ENCODE measurements around the gene TCF12. TPM values are rescaled to one million over a fixed set of nuclear protein-coding genes. Genes with fewer than 3 reads are reported as not detected.
A peak's percentile ranks its signal among the peaks of the same experiment; 100 is the strongest.
"Not testable (repeated sequence)": the region's sequence is repeated elsewhere in the genome, so short reads cannot be mapped to it uniquely, and the experiment has no call there.

The TCF12 gene
- total RNA-seq, 2 donors from 2014 or later, result 44.9 to 55.5 TPM

DNA sequence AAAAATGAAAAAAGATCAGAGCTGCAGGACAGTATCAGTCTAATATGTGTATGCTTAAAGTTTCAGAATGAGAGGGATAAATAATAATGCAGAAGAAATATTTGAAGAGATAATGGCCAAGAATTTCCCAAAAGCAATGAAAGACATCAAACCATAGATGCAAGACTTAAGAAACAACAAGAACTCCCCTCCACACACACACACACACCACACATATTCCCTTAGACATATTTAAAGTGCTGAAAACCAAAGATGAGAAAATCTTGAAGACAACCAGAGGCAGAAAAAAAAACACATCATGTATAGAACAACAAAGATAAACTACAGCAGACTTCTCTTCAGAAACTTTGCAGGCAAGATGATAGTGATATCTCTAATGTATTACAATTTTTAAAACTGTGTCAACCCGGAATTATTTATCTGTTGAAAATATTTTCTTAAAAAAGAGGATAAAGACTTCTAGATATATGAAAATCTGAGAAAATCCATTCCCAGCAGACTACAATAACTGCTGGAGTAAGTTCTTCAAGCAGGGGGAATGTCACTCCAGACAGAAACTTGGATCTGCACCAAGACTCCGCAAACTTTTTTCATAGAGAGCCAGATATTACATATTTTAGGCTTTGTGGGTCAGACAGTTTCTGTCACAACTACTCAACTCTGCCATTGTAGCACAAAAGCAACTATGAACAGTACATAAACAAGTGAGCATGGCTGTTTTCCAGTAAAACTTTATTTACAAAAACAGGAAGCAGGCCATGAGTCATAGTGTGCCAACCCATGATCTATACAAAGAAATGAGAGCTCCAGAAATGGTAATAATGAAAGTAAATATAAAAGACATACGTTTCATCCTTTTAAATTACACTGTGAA lies 234.5 kb downstream of the TCF12 start:
- H3K36me3 Mint-ChIP-seq, result peaks cover 45 to 56% of the 10 kb centered on the region in 2 donors
- H3K9me3 Mint-ChIP-seq, result peaks cover 16 to 27% of the 10 kb centered on the region in 2 donors
- no peak for DNase-seq (ENCODE audit: low spot score in 2 of 2)
- ATAC-seq, result peak; percentile 40 to 99
- H3K27ac Mint-ChIP-seq, result peak overlapping the region; percentile 29 to 95

DNA sequence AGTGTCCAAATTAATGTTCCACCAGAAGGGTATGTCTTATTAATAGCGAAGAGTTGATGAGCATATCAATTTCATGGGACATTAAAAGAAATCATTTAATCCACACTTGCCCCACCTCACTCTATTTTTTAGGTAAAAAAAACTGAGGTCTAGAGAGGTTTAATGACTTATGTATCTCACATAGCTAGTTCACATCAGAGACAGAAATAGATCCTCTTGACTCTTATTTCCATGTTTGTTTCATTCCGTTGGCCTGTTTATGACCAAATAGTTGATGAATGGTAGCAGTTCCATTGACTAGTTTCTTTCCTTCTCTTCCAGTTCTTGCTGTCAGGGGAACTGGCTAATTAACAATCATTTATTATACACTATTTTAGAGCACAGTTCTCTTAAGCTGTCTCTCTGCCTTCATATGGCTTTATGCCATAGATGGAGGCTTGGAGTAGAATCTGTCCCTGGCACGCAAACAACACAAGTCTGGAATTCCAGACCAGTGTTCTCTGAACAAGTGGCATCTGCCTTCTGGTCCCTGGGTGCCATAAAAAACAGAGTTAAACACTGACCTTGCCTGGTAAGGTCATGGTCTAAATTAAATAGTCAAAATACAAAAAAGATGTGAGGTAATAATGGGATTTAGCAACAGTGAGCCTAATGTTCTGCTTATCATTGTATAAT lies 237.9 kb downstream of the TCF12 start:
- H3K36me3 Mint-ChIP-seq, result peaks cover 22 to 32% of the 10 kb centered on the region in 2 donors
- H3K9me3 Mint-ChIP-seq, result peaks cover 9 to 19% of the 10 kb centered on the region in 2 donors
- DNase-seq (ENCODE audit: low spot score in 2 of 2) (no peak), ATAC-seq (no peak)
- no peak overlapping the region for H3K27ac Mint-ChIP-seq

DNA sequence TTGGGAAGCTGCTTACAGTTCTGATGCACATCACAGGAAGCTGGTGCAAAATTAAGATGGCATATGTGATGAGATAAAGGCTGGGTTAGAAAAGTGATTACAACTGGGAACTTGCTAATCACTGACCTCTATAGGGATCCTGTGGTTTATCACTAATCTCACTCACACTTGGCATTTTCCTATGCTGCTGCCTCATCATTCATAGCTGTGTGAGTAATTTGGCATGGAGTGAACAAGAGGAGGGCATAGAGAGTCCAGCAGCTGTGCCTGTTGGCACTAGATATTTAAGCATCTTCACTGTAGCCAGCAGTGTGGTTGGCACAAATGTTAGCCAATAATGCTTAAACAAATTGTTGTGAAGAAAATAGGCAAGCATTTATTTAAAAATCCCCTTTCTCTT lies 240.1 kb downstream of the TCF12 start:
- H3K9me3 Mint-ChIP-seq, result peaks cover 0 to 7% of the 10 kb centered on the region in 2 donors
- DNase-seq (ENCODE audit: low spot score in 2 of 2) (no peak), ATAC-seq (peak in 1 of 2 donors; percentile 40)
- peaks cover 1 to 9% of the 10 kb centered on the region in 2 donors for H3K36me3 Mint-ChIP-seq
- H3K27ac Mint-ChIP-seq, result no peak overlapping the region

DNA sequence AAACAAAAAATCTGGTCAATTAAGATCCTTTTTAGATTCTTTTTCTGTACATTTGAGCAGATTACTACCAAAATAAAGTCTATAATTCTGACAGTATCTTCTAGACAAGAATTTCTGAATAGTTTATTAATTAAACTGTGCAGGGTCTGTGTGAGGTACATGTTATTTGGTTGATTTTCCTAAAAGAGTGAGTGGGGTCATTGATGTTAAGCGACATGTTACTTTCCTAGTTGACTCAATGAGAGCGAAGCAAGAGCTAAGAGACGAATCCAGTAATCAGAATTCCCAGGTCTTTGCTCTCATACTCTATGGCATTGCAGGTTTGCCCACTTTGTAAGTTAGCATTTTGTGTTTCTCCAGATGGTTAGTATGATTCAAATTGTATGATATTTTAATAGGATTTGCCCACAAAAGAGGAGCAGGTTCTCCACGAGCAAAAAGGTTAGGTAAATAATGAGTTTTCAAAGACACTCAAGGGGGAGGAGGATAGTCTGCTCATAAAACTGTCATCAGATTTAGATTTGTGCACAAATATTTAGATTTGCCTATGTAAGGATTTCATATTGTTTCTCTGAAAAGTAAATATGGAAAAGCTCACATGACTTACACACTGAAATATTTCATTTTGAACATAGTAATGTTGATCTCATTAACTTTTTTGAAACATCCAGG lies 240.7 kb downstream of the TCF12 start:
- Mint-ChIP-seq H3K9me3 (peaks cover 0 to 4% of the 10 kb centered on the region in 2 donors), H3K27ac (no peak overlapping the region), H3K36me3 (peaks cover 0 to 4% of the 10 kb centered on the region in 2 donors)
- no peak for ATAC-seq
- no peak for DNase-seq (ENCODE audit: low spot score in 2 of 2)

DNA sequence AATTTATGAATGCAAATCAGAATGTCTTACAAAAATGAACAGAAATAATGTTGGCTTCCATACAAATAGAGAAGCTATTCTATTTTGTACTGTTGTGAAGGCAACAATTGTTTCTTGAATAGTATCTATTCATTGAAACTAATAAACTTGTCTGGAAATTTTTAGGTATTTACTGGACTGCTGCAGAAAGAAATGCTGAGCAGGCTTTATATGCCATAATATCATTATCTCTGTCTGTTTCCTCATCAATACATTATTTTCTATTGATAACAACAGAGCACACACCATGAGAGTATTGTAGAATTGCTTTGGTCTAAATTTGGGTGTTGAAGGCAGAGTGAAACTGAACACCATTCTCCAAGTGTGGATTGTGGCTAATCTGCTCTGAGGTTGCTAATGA lies 241.3 kb downstream of the TCF12 start:
- H3K27ac Mint-ChIP-seq, result no peak overlapping the region

DNA sequence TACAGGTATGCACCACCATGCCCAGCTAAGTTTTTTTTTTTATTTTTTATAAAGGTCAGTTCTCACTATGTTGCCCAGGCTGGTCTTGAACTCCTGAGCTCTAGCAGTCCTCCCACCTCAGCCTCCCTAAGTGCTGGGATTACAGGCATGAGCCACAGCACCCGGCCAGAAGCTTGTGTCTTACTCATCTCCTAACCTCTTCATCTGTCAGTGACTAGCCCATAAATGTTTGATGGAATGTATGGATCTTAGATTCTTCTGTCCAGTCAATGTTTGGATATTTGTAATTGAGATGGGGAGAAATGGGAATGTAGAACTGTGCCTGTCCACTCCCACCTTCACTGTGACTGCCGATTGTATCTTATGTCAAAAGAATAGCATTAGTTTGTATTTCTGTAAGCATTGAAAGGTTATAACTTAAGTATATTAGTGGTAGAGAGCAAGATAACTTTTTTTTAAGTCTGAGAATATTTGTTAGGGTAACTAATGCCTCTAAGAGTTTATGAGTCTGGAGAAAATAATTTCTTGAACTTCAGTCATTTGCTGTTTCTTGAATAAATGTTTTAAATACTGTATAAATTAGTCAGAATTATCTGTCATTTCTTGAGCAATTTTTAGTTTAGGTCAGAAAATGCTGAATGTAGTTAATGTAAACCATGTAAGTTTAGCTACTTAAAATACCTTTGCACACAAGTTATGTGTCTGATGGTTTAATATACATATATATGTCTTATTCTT lies 242.5 kb downstream of the TCF12 start:
- no peak for DNase-seq (ENCODE audit: low spot score in 2 of 2)
- H3K9me3 Mint-ChIP-seq, result no peaks in the 10 kb centered on the region
- no peak overlapping the region for H3K27ac Mint-ChIP-seq
- ATAC-seq, result no peak
- no peaks in the 10 kb centered on the region for H3K36me3 Mint-ChIP-seq

More for the DNA sequence above, 241.3 kb downstream of the TCF12 start:
- H3K36me3 Mint-ChIP-seq, result no peaks in the 10 kb centered on the region
- no peaks in the 10 kb centered on the region for H3K9me3 Mint-ChIP-seq
- ATAC-seq (no peak), DNase-seq (ENCODE audit: low spot score in 2 of 2) (no peak)

DNA sequence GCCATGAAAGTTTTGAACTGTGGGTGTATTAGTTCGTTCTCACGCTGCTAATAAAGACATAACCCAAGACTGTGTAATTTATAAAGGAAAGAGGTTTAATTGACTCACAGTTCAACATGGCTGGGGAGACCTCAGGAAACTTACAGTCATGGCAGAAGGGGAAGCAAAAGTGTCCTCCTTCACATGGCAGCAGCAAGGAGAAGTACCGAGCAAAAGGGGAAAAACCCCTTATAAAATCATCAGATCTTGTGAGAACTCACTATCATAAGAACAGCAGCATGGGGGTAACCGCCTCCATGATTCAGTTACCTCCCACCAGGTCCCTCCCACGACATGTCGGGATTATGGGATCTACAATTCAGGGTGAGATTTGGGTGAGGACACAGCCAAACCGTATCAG lies 245.8 kb downstream of the TCF12 start:
- not testable (repeated sequence) for ATAC-seq; H3K9me3 Mint-ChIP-seq; H3K27ac Mint-ChIP-seq; DNase-seq (ENCODE audit: low spot score in 2 of 2)
- H3K36me3 Mint-ChIP-seq, result peaks cover 6 to 16% of the 10 kb centered on the region in 2 donors

DNA sequence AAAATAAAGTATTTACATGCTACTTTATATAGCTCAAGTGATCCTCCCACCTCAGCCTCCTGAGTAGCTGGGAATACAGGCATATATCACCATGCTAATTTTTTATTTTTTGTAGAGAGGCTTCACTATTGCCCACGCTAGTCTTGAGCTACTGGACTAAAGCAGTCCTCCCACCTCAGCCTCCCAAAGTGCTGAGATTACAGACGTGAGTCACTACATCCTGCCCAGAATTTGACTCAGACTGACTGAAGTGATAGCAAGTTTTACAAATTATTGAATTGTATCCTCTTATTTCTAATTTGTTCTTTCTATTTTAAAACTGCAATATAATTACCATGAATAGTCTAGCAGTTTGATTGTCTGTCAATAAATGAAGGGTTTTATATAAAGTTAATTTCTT lies 247.5 kb downstream of the TCF12 start:
- H3K27ac Mint-ChIP-seq, result no peak overlapping the region
- peaks cover 6 to 16% of the 10 kb centered on the region in 2 donors for H3K36me3 Mint-ChIP-seq
- ATAC-seq (peak; percentile 58 to 71), DNase-seq (ENCODE audit: low spot score in 2 of 2) (no peak)
- no peaks in the 10 kb centered on the region for H3K9me3 Mint-ChIP-seq

DNA sequence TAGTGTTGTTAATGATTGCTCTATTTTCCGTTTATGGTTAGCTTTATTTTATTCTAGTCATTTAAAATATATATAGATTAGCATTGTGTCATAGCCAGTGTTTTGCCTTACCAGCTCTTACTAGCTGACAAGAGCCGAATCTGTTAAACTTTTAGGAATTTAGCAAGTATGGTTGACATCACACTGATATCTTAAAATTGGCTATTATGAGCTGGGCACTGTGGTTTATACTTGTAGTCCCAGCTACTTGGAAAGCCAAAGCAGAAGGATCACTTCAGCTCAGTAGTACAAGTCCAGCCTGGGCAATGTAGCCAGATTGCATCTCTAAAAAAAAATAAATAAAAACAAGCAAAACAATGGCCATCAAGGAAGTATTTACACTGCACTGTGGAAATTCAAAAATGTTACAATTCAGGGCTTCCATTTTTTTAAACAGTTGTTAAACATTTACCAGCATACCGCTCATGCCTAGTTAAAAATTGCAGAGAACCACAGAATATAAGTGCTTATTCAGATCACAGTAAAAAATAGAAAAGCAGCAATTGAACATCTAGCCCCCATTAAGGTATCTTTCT lies 249.5 kb downstream of the TCF12 start:
- Mint-ChIP-seq H3K9me3 (no peaks in the 10 kb centered on the region), H3K27ac (no peak overlapping the region), H3K36me3 (peaks cover 6 to 16% of the 10 kb centered on the region in 2 donors)
- DNase-seq (ENCODE audit: low spot score in 2 of 2), result no peak
- ATAC-seq, result no peak

DNA sequence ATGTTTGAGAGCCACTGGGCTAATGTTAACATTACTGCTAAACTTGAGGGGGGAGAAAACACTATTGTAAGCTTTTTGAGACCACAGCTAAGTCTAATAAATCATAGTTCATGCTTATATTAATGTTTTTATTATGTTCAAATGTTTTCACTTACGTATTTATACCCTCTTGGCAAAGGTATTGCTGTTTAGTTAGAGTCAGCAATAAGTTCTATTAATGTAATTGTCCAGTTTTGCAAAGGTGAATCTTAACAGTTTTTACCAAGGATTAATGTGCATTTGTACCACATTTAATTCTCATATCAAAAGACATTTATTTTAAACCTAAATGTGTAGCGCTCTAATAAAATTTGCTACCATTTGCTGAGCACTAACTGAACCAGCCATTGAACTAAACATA lies 251.2 kb downstream of the TCF12 start:
- H3K27ac Mint-ChIP-seq, result no peak overlapping the region
- ATAC-seq, result no peak
- H3K9me3 Mint-ChIP-seq, result no peaks in the 10 kb centered on the region
- no peak for DNase-seq (ENCODE audit: low spot score in 2 of 2)
- peaks cover 6 to 16% of the 10 kb centered on the region in 2 donors for H3K36me3 Mint-ChIP-seq

DNA sequence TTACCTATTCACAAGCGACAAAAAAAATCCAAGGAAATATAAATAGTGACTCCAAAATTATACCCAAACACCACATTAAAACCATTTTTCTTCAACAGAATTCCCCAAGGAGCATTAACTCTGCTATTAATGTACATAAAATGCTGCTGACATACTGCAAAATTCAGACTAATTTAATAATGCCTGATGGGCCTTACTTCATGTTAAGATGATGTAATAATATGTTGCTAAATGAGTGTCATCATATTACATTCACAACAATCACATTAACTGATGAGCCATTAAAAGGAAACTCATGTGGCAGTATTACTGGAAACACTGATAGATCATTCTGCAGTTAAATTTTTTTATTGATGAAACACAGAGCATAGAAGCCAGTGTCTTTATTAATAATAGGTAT lies 253.0 kb downstream of the TCF12 start:
- H3K36me3 Mint-ChIP-seq, result peaks cover 7 to 16% of the 10 kb centered on the region in 2 donors
- DNase-seq (ENCODE audit: low spot score in 2 of 2) (no peak), ATAC-seq (no peak)
- H3K27ac Mint-ChIP-seq, result no peak overlapping the region
- H3K9me3 Mint-ChIP-seq, result no peaks in the 10 kb centered on the region

DNA sequence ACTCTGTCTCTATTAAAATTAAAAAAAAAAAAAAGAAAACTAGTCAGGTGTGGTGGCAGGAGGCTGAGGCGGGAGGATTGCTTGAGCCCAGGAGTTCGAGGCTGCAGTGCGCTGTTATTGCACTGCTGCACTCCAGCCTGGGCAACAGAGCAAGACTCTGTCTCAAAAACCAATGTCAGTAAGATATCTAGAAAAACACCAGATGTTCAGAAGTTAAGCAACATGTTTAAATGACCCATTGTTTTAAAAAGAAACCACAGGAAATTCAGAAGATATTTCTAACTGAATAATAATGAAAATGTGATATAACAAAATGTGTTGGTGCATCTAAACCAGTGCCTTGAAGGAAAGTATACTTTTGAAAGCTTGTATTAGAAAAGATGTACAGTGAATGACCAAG lies 254.5 kb downstream of the TCF12 start:
- ATAC-seq (no peak), DNase-seq (ENCODE audit: low spot score in 2 of 2) (no peak)
- peaks cover 7 to 12% of the 10 kb centered on the region in 2 donors for H3K36me3 Mint-ChIP-seq
- no peaks in the 10 kb centered on the region for H3K9me3 Mint-ChIP-seq
- H3K27ac Mint-ChIP-seq, result no peak overlapping the region

DNA sequence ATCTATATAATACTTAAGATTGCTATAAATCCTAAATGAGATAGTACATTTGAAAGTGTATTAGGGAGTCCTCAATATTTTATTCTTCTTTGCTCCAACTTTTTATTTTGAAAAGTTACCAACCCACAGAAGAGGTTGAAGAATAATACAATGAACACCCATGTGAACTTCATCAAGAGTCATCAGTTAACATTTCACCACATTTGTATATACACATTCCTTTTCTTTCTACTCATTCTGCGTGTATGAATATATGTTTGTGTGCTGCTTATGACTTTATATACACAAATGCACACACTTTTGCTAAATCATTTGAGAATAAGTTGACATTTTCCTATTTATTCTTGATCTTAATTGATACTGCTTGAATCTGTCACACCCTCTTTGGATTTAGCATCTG lies 264.6 kb downstream of the TCF12 start:
- DNase-seq (ENCODE audit: low spot score in 2 of 2) (no peak), ATAC-seq (no peak)
- peaks cover 0 to 3% of the 10 kb centered on the region in 2 donors for H3K9me3 Mint-ChIP-seq

DNA sequence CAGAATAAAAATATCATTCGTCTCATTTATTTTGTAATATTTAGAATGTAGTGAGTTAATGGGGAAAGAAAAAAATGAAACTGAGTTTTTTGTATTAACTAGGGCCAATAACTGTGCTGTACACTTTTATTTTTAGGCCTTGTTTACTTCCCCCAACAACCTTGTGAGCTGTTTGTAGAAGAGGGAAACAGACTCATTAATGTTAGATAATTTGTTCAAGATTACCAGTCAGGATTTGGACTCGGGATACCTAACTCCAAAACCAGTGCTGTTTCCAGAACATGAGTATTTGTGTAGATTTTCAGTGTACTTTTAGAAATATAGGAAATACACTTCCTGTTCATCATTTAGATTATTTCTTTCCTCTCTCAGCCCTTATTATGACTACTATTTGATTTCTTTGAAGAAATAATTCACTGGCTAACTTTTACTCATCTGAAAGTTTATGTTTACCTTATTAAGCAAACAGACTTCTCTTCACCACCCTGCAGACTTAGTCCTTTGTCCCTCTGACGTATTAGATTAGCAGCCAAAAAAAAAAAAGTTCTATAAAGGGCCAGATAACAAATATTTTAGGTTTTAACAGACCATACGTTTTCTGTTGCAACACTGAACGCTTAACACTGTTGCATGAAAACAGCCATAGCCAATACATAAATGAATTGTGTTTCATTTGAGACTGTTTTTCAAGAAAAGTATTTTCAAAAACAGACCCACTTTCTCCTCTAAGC lies 265.3 kb downstream of the TCF12 start:
- H3K9me3 Mint-ChIP-seq, result peaks cover 0 to 3% of the 10 kb centered on the region in 2 donors
- no peak for DNase-seq (ENCODE audit: low spot score in 2 of 2)
- ATAC-seq, result no peak
- H3K36me3 Mint-ChIP-seq, result peaks cover 15 to 25% of the 10 kb centered on the region in 2 donors
- no peak overlapping the region for H3K27ac Mint-ChIP-seq

More for the DNA sequence above, 264.6 kb downstream of the TCF12 start:
- H3K36me3 Mint-ChIP-seq, result peaks cover 15 to 25% of the 10 kb centered on the region in 2 donors
- H3K27ac Mint-ChIP-seq, result no peak overlapping the region

DNA sequence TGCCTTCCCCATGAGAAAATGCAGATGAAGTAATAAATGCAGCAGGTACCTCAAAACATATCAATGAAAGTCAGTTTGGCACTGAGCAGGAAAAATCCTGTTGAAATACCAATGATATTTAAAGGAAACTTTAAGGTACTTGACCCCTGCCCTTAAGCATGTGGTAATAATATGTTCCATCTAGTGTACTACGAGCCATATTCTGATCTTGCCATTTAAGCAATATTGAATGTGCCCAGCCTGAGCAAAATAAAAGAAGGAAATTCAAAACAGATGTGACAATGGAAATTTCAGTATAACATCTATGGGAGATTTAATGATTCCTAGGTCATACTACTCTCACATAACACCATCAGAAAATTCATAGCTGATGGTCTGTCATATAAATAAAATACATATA lies 266.1 kb downstream of the TCF12 start:
- Mint-ChIP-seq H3K27ac (no peak overlapping the region), H3K9me3 (peaks cover 0 to 3% of the 10 kb centered on the region in 2 donors), H3K36me3 (peaks cover 15 to 25% of the 10 kb centered on the region in 2 donors)
- ATAC-seq (no peak), DNase-seq (ENCODE audit: low spot score in 2 of 2) (no peak)

All from activated naive CD4-positive, alpha-beta T cell treated with anti-CD3 and anti-CD28 coated beads, Interleukin-2, amount 50 U/mL, for 72 hours (primary cell).